K562 (cell line): ENCODE results near the gene LMNA. TPM values are rescaled to one million over a fixed set of nuclear protein-coding genes. Genes with fewer than 3 reads are reported as not detected.

ENCODE experiments used
- ATF1 ChIP-seq, 2 experiments: fragments of 450-650 bp in 1 of 2; IDR thresholded peaks; 2 replicates each; pipeline ENCODE4 v1.6.1; 2016; ENCODE audit warnings: missing compliant biosample characterization in 1 of 2, missing genetic modification characterization in 1 of 2
- E2F3 ChIP-seq: fragments of 250-450 bp; sonication (Bioruptor Pico); IDR thresholded peaks from 2 replicates; pipeline ENCODE4 v1.4.0; 2020; ENCODE audit warnings: mild to moderate bottlenecking
- EP300 ChIP-seq: IDR thresholded peaks from 2 replicates; pipeline ENCODE4 v1.6.1; 2012; ENCODE audit warnings: low read length, improper control_type of control experiment
- FOXK2 ChIP-seq, 2 experiments: fragments of 450-650 bp; IDR thresholded peaks in 1 of 2; conservative IDR thresholded peaks in 1 of 2; 2 replicates each; pipeline ENCODE4 v1.6.1; 2016; ENCODE audit warnings: low read depth in 2 of 2, mild to moderate bottlenecking in 1 of 2
- HDAC8 ChIP-seq: fragments of 450-650 bp; IDR thresholded peaks from 2 replicates; pipeline ENCODE4 v1.6.1; 2016; ENCODE audit warnings: mild to moderate bottlenecking, missing genetic modification characterization, moderate library complexity, missing compliant biosample characterization
- HEY1 ChIP-seq: fragments of 250-450 bp; sonication (Bioruptor Pico); IDR thresholded peaks from 2 replicates; pipeline ENCODE4 v1.5.0; 2020; ENCODE audit warnings: mild to moderate bottlenecking, moderate library complexity, borderline replicate concordance
- HOMEZ ChIP-seq: fragments of 250-450 bp; sonication (Bioruptor Pico); IDR thresholded peaks from 2 replicates; pipeline ENCODE4 v1.4.0; 2020; ENCODE audit warnings: mild to moderate bottlenecking, moderate library complexity
- JUN ChIP-seq, 2 experiments: sonication (generic) in 1 of 2; formaldehyde crosslinking in 1 of 2; IDR thresholded peaks; 2 replicates each; pipeline versions ENCODE4 v1.6.1 to v1.8.0; 2012 to 2022; ENCODE audit warnings: borderline replicate concordance in 2 of 2, mild to moderate bottlenecking in 2 of 2, improper control_type of control experiment in 1 of 2, low read depth in 1 of 2, low read length in 1 of 2, missing genetic modification reagents in 1 of 2
- LARP7 ChIP-seq: fragments of 450-650 bp; IDR thresholded peaks from 2 replicates; pipeline ENCODE4 v1.6.1; 2016
- NFE2 ChIP-seq: IDR thresholded peaks from 2 replicates; pipeline ENCODE4 v1.6.1; 2014; ENCODE audit warnings: antibody characterized with exemption, low read depth
- SMARCA4 ChIP-seq: fragments of 450-650 bp; IDR thresholded peaks from 2 replicates; pipeline ENCODE4 v1.6.1; 2016
- STAT5A ChIP-seq: IDR thresholded peaks from 2 replicates; pipeline ENCODE4 v1.6.1; 2012; ENCODE audit warnings: low read length, inconsistent platforms, borderline replicate concordance
- XRCC4 ChIP-seq: IDR thresholded peaks from one replicate; pipeline ENCODE4 v1.6.1; 2011; ENCODE audit not compliant: insufficient read depth, insufficient read length; ENCODE audit errors: extremely low read depth
- ZBTB17 ChIP-seq: fragments of 450-650 bp; formaldehyde crosslinking; IDR thresholded peaks from 2 replicates; pipeline ENCODE4 v1.4.0; 2020; ENCODE audit warnings: mild to moderate bottlenecking
- polyA plus RNA-seq, 8 experiments: library from polyadenylated mRNA; depleted of rRNA in 4 of 8; stranded (reverse) in 5 of 8; unstranded in 3 of 8; fragments of >200 nt; fragmentation: Nextera tagmentation in 2 of 8; fragmentation: Illumina TruSeq in 1 of 8; extraction: Ambion mirVana in 2 of 8; extraction: Trizol in 1 of 8; gene quantifications; 2 replicates each; pipeline versions ENCODE4 v1.2.1 to v1.2.3, GENCODE V29; 2011 to 2014; ENCODE audit warnings: inconsistent platforms in 1 of 8, missing spikeins in 1 of 8
- total RNA-seq, 7 experiments: library from RNA; depleted of rRNA in 6 of 7; stranded (reverse); fragments of >200 nt in 6 of 7; fragmentation: Illumina TruSeq in 2 of 7; extraction: Trizol in 2 of 7; gene quantifications; 2 replicates each; pipeline versions ENCODE4 v1.2.1 to v1.2.3, GENCODE V29; 2011 to 2021; ENCODE audit warnings: low replicate concordance in 1 of 7
- TF ChIP-seq, protein P1 (sequence below), 2 experiments: fragments of 450-650 bp; formaldehyde crosslinking in 1 of 2; IDR thresholded peaks; 2 replicates each; pipeline versions ENCODE4 v1.4.0 to v1.6.1; 2014 to 2020; ENCODE audit warnings: mild to moderate bottlenecking in 2 of 2, borderline replicate concordance in 1 of 2, low read depth in 1 of 2
- TF ChIP-seq, protein P2 (sequence below): sonication (generic); formaldehyde crosslinking; IDR thresholded peaks from 2 replicates; pipeline ENCODE4 v1.8.1; 2022; ENCODE audit warnings: missing genetic modification reagents

The LMNA gene
- total and polyA plus RNA-seq, 9 of the 15 experiments (the other 6 are each of a cell fraction or from before 2014, with no cell fraction given), result 1.00 to 347 (median 88.2) TPM

GRCh38 chr1:156123356-156124196 is 9.1 kb downstream of the LMNA start (continued):
- TF ChIP-seq HOMEZ (CRISPR knock-in tag) (no peak), HDAC8 (no peak), FOXK2 (conservative IDR thresholded peaks at IDR 0.05 in 1 of 2, IDR thresholded peaks at IDR 0.05 in 1 of 2; ENCODE audit: low read depth in 2 of 2) (peak; percentile 94 to 98), ATF1 (CRISPR knock-in tag; IDR thresholded peaks at IDR 0.05) (no peak), ATF1 (tag; IDR thresholded peaks at IDR 0.05) (peak; percentile 78), LARP7 (no peak), EP300 (peak; percentile 34; the same call in 1 of the 2 replicates), JUN (IDR thresholded peaks at IDR 0.05; ENCODE audit: borderline replicate concordance, low read depth, low read length) (no peak), JUN (CRISPR knock-in tag; IDR thresholded peaks at IDR 0.05; ENCODE audit: borderline replicate concordance) (no peak; the same call in 1 of the 2 replicates), ZBTB17 (CRISPR knock-in tag) (no peak), NFE2 (peak; percentile 73), STAT5A (peak; percentile 39; the same call in 1 of the 2 replicates), E2F3 (CRISPR knock-in tag) (no peak), XRCC4 (no peak), SMARCA4 (peak; percentile 77; the same call in 1 of the 2 replicates), HEY1 (CRISPR knock-in tag) (no peak)
- TF ChIP-seq, protein P1, sequence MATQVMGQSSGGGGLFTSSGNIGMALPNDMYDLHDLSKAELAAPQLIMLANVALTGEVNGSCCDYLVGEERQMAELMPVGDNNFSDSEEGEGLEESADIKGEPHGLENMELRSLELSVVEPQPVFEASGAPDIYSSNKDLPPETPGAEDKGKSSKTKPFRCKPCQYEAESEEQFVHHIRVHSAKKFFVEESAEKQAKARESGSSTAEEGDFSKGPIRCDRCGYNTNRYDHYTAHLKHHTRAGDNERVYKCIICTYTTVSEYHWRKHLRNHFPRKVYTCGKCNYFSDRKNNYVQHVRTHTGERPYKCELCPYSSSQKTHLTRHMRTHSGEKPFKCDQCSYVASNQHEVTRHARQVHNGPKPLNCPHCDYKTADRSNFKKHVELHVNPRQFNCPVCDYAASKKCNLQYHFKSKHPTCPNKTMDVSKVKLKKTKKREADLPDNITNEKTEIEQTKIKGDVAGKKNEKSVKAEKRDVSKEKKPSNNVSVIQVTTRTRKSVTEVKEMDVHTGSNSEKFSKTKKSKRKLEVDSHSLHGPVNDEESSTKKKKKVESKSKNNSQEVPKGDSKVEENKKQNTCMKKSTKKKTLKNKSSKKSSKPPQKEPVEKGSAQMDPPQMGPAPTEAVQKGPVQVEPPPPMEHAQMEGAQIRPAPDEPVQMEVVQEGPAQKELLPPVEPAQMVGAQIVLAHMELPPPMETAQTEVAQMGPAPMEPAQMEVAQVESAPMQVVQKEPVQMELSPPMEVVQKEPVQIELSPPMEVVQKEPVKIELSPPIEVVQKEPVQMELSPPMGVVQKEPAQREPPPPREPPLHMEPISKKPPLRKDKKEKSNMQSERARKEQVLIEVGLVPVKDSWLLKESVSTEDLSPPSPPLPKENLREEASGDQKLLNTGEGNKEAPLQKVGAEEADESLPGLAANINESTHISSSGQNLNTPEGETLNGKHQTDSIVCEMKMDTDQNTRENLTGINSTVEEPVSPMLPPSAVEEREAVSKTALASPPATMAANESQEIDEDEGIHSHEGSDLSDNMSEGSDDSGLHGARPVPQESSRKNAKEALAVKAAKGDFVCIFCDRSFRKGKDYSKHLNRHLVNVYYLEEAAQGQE (IDR thresholded peaks at IDR 0.05; ENCODE audit: borderline replicate concordance), result no peak
- TF ChIP-seq, protein P1 (CRISPR knock-in tag; IDR thresholded peaks at IDR 0.05; ENCODE audit: low read depth), result no peak
- TF ChIP-seq, protein P2, sequence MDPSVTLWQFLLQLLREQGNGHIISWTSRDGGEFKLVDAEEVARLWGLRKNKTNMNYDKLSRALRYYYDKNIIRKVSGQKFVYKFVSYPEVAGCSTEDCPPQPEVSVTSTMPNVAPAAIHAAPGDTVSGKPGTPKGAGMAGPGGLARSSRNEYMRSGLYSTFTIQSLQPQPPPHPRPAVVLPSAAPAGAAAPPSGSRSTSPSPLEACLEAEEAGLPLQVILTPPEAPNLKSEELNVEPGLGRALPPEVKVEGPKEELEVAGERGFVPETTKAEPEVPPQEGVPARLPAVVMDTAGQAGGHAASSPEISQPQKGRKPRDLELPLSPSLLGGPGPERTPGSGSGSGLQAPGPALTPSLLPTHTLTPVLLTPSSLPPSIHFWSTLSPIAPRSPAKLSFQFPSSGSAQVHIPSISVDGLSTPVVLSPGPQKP (CRISPR knock-in tag), result no peak
